SU-DHL-6 (cell line): ENCODE data around the gene CHTF8.

Source experiments
- H2AFZ ChIP-seq: fragments of 200-600 bp; sonication (generic); 2 replicates; pipeline ENCODE4 v1.6.1; 2014; ENCODE audit warnings: low read depth, mild to moderate bottlenecking, moderate library complexity, mixed read lengths, antibody characterized with exemption, low read length; ENCODE audit not compliant: severe bottlenecking
- H3F3A ChIP-seq: fragments of 200-600 bp; shearing (Covaris generic); 2 replicates; pipeline ENCODE4 v1.6.0; 2016; ENCODE audit warnings: antibody characterized with exemption, mild to moderate bottlenecking; ENCODE audit not compliant: insufficient read depth
- H3K27ac ChIP-seq: fragments of 200-600 bp; sonication (generic); 2 replicates; pipeline ENCODE4 v1.5.1; 2016; ENCODE audit warnings: low read depth, mild to moderate bottlenecking, low read length, moderate library complexity, mixed read lengths
- H3K27me3 ChIP-seq: fragments of 200-600 bp; sonication (generic), shearing (Covaris generic); 2 replicates; pipeline ENCODE4 v1.6.0; 2014; ENCODE audit warnings: mild to moderate bottlenecking, low read length
- H3K36me3 ChIP-seq: fragments of 200-600 bp; sonication (generic); 2 replicates; pipeline ENCODE4 v1.6.1; 2014; ENCODE audit warnings: mild to moderate bottlenecking, low read length, mixed read lengths
- H3K4me2 ChIP-seq: fragments of 300-600, 200-600 bp; shearing (Covaris generic), sonication (generic); 2 replicates; pipeline ENCODE4 v1.6.0; 2014; ENCODE audit warnings: low read length, low read depth, mild to moderate bottlenecking; ENCODE audit not compliant: poor library complexity, severe bottlenecking
- H3K4me3 ChIP-seq: fragments of 200-600 bp; sonication (generic); 2 replicates; pipeline ENCODE4 v1.5.1; 2014; ENCODE audit warnings: antibody characterized with exemption, low read length, mild to moderate bottlenecking, mixed read lengths; ENCODE audit not compliant: insufficient read depth, poor library complexity, severe bottlenecking
- H3K79me2 ChIP-seq: fragments of 200-600 bp; sonication (generic); 2 replicates; pipeline ENCODE4 v1.6.1; 2014; ENCODE audit warnings: mild to moderate bottlenecking, low read length, moderate library complexity; ENCODE audit not compliant: insufficient read depth
- H3K9ac ChIP-seq: fragments of 200-600 bp; sonication (generic); 2 replicates; pipeline ENCODE4 v1.7.0; 2014; ENCODE audit warnings: mild to moderate bottlenecking, low read length
- H3K9me2 ChIP-seq: fragments of 200-600 bp; sonication (generic); replicated peaks from 2 replicates; pipeline ENCODE4 v1.6.1; 2014; ENCODE audit warnings: low read length; ENCODE audit not compliant: insufficient read depth
- H3K9me3 ChIP-seq: fragments of 200-600 bp; sonication (generic); 2 replicates; pipeline ENCODE4 v1.6.1; 2014; ENCODE audit warnings: low read length, mixed read lengths; ENCODE audit not compliant: insufficient read depth
- H4K20me1 ChIP-seq: fragments of 200-600 bp; sonication (generic); 2 replicates; pipeline ENCODE4 v1.6.1; 2014; ENCODE audit warnings: low read depth, mild to moderate bottlenecking, antibody characterized with exemption, low read length, moderate library complexity, mixed read lengths
- EZH2phosphoT487 ChIP-seq: fragments of 200-600 bp; sonication (generic), shearing (Covaris generic); conservative IDR thresholded peaks from 2 replicates; pipeline ENCODE4 v1.6.1; 2018; ENCODE audit warnings: mild to moderate bottlenecking, antibody characterized with exemption, low read length, moderate library complexity, mixed read lengths
- TF ChIP-seq, protein P1 (sequence below): fragments of 200-600 bp; sonication (generic); IDR thresholded peaks from one replicate; pipeline ENCODE4 v1.5.1; 2017; ENCODE audit warnings: antibody characterized with exemption, mild to moderate bottlenecking, low read length, moderate library complexity; ENCODE audit not compliant: insufficient read depth, poor library complexity, severe bottlenecking

The CHTF8 gene

DNA sequence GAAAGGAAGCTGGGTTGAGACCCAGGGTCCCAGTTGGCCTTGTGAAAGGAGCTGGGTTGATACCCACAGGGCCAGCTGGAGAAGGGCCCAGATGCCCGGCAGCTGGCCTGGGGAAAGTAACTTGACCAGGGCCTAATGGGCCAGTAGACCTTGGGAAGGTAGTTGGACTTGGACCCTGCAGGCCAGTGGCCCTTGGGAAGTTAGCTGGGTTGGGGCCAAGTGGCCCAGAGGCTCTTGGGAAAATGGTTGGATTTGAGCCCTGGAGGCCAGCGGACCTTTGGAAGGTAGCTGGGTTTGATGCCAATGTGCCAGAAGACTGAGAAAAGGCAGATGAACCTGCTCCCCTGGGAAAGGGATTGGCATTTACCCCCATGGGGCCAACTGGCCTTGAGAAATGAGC is 13.4 kb downstream of the CHTF8 start:
- TF ChIP-seq, protein P1, sequence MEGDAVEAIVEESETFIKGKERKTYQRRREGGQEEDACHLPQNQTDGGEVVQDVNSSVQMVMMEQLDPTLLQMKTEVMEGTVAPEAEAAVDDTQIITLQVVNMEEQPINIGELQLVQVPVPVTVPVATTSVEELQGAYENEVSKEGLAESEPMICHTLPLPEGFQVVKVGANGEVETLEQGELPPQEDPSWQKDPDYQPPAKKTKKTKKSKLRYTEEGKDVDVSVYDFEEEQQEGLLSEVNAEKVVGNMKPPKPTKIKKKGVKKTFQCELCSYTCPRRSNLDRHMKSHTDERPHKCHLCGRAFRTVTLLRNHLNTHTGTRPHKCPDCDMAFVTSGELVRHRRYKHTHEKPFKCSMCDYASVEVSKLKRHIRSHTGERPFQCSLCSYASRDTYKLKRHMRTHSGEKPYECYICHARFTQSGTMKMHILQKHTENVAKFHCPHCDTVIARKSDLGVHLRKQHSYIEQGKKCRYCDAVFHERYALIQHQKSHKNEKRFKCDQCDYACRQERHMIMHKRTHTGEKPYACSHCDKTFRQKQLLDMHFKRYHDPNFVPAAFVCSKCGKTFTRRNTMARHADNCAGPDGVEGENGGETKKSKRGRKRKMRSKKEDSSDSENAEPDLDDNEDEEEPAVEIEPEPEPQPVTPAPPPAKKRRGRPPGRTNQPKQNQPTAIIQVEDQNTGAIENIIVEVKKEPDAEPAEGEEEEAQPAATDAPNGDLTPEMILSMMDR, result no peak
- H3K79me2 ChIP-seq, result peaks cover 15% of the 10 kb centered on the region
- H3K27me3 ChIP-seq, result no peaks in the 10 kb centered on the region
- H3K9me2 ChIP-seq, result no peaks in the 10 kb centered on the region
- no peak overlapping the region for H3K4me3 ChIP-seq
- H3F3A ChIP-seq, result no peaks in the 10 kb centered on the region; the same call in 1 of the 2 replicates
- H3K27ac ChIP-seq, result no peak overlapping the region
- H3K9me3 ChIP-seq, result no peaks in the 10 kb centered on the region
- no peak overlapping the region for H3K9ac ChIP-seq
- no peak overlapping the region for H3K4me2 ChIP-seq
- no peaks in the 10 kb centered on the region for H3K36me3 ChIP-seq
- no peak overlapping the region for H2AFZ ChIP-seq
- H4K20me1 ChIP-seq, result no peaks in the 10 kb centered on the region; the same call in 1 of the 2 replicates

DNA sequence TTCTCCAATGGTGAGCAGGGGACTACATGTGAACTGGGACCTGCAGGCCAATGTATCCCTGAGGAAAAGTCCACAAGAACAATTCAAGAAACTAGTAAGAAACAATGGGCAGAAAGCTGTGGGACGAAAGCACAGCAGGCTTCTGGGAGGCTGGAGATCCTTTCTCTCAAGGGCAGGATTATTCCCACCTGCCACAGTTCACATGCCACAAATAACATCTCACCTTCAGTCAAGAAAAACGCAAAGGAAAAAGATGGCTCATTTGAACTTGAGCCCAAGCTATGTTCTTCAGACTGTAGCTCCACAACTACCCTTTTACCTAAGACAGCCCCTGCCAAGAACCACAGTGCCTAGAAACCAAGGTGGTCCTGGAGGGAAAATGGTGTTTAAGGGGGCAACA is 13.9 kb downstream of the CHTF8 start:
- TF ChIP-seq, protein P1, result no peak
- TF ChIP-seq EZH2phosphoT487, result no peak
- Histone ChIP-seq H3K4me2 (no peak overlapping the region), H2AFZ (no peak overlapping the region), H4K20me1 (no peaks in the 10 kb centered on the region; the same call in 1 of the 2 replicates), H3K27ac (no peak overlapping the region), H3K27me3 (no peaks in the 10 kb centered on the region), H3K4me3 (no peak overlapping the region), H3K9me3 (no peaks in the 10 kb centered on the region), H3K36me3 (no peaks in the 10 kb centered on the region), H3F3A (no peaks in the 10 kb centered on the region), H3K9me2 (no peaks in the 10 kb centered on the region), H3K79me2 (peaks cover 10% of the 10 kb centered on the region), H3K9ac (no peak overlapping the region)

DNA sequence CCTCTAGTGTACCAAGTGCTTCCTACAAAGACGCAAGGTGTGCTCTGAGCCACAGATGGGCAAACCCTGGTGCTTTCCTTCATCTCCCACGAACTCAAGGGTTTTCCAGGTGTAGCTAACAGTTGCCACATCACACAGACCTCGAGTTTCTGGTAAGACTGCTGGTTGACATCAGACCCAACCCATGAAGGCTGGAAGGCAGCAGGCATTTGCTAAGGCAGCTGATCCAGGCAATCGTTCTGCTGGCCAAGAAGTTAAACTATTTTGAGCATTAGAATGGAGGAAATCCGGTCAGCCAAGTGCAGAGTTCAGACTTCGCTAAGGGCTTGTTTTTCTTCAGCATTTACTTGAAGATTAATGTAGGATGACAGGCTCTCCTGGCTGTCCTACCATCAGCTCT is 15.5 kb downstream of the CHTF8 start:
- Histone ChIP-seq H3K9me3 (no peaks in the 10 kb centered on the region), H3F3A (no peaks in the 10 kb centered on the region), H3K9me2 (no peaks in the 10 kb centered on the region), H2AFZ (no peak overlapping the region), H3K27ac (no peak overlapping the region), H3K4me2 (no peak overlapping the region), H3K79me2 (peaks cover under 1% of the 10 kb centered on the region; the same call in 1 of the 2 replicates), H3K27me3 (no peaks in the 10 kb centered on the region), H3K9ac (no peak overlapping the region), H4K20me1 (no peaks in the 10 kb centered on the region; the same call in 1 of the 2 replicates), H3K4me3 (no peak overlapping the region), H3K36me3 (no peaks in the 10 kb centered on the region)
- TF ChIP-seq, protein P1, result no peak
- TF ChIP-seq EZH2phosphoT487, result no peak
